ENCODE data around the gene PARP15.

The PARP15 gene

DNA sequence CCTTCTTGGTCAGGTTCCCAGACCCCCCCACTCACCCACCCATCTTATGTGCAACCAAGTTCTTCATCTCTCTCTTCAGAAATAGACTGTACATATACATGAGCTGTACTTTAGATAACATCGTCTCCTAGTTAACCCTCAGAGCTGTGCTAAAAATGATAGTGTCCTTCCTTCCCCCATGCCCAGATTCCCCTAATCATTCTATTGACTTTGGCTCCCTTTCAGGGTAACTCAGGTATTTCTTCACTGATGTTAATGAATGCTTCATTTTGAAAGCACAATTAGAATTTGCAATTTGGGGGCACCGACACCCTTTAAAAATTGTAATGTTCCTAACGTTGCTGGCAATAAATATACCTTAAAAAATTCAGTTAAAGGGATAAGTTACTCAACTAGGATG lies 24.3 kb upstream of the PARP15 start:
- Histone ChIP-seq H3K36me3 (ENCODE audit: low read length) (no peaks in the 10 kb centered on the region), H3K4me3 (ENCODE audit: insufficient read depth, low read length, poor library complexity, severe bottlenecking) (no peak overlapping the region), H3K79me2 (ENCODE audit: insufficient read depth, low read length) (no peaks in the 10 kb centered on the region), H3K4me2 (ENCODE audit: low read depth, low read length, poor library complexity, severe bottlenecking) (no peak overlapping the region), H3K9ac (ENCODE audit: low read length) (no peak overlapping the region), H3K9me3 (ENCODE audit: insufficient read depth, low read length) (no peaks in the 10 kb centered on the region), H3F3A (ENCODE audit: insufficient read depth) (no peaks in the 10 kb centered on the region), H4K20me1 (ENCODE audit: low read depth, low read length) (no peaks in the 10 kb centered on the region), H3K27me3 (ENCODE audit: low read length) (no peaks in the 10 kb centered on the region), H2AFZ (ENCODE audit: low read depth, low read length, severe bottlenecking) (no peak overlapping the region), H3K9me2 (replicated peaks; ENCODE audit: insufficient read depth, low read length) (no peaks in the 10 kb centered on the region), H3K27ac (ENCODE audit: low read depth, low read length) (no peak overlapping the region)
- TF ChIP-seq EZH2phosphoT487 (conservative IDR thresholded peaks at IDR 0.05; ENCODE audit: low read length) (no peak), CTCF (IDR thresholded peaks at IDR 0.05; ENCODE audit: insufficient read depth, low read length, poor library complexity, severe bottlenecking) (no peak)

- Histone ChIP-seq H2AFZ (ENCODE audit: low read depth, low read length, severe bottlenecking) (no peak overlapping the region), H3K9ac (ENCODE audit: low read length) (no peak overlapping the region), H3K36me3 (ENCODE audit: low read length) (no peaks in the 10 kb centered on the region), H4K20me1 (ENCODE audit: low read depth, low read length) (no peaks in the 10 kb centered on the region), H3K9me2 (replicated peaks; ENCODE audit: insufficient read depth, low read length) (no peaks in the 10 kb centered on the region), H3F3A (ENCODE audit: insufficient read depth) (no peaks in the 10 kb centered on the region), H3K27me3 (ENCODE audit: low read length) (no peaks in the 10 kb centered on the region), H3K27ac (ENCODE audit: low read depth, low read length) (no peak overlapping the region), H3K79me2 (ENCODE audit: insufficient read depth, low read length) (no peaks in the 10 kb centered on the region), H3K9me3 (ENCODE audit: insufficient read depth, low read length) (no peaks in the 10 kb centered on the region), H3K4me3 (ENCODE audit: insufficient read depth, low read length, poor library complexity, severe bottlenecking) (no peak overlapping the region), H3K4me2 (ENCODE audit: low read depth, low read length, poor library complexity, severe bottlenecking) (no peak overlapping the region)
- TF ChIP-seq CTCF (IDR thresholded peaks at IDR 0.05; ENCODE audit: insufficient read depth, low read length, poor library complexity, severe bottlenecking) (no peak), EZH2phosphoT487 (conservative IDR thresholded peaks at IDR 0.05; ENCODE audit: low read length) (no peak)
Measured at GRCh38 chr3:122555275-122556071, 22.0 kb upstream of the PARP15 start.

DNA sequence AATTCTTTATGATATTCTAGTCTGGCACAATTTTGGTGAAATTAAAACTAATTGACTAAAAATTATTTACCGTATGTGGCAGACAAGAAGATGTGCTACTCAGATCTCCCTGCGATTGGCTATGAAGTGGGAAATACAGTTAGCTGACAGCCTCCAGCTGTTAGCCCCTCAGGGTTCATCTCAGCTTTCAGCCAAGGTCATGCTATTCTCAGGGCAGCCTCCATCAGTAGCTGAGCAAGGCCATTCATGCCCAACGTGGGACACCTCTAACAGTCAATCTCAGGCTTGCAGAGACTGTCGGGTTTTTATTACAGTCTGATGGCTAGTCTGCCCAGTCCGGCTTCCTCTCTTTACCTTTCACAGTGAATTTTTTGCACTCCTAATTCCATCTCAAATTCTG lies 20.1 kb upstream of the PARP15 start:
- Histone ChIP-seq H3K9me3 (ENCODE audit: insufficient read depth, low read length) (no peaks in the 10 kb centered on the region), H3K9ac (ENCODE audit: low read length) (no peak overlapping the region), H3K36me3 (ENCODE audit: low read length) (no peaks in the 10 kb centered on the region), H4K20me1 (ENCODE audit: low read depth, low read length) (no peaks in the 10 kb centered on the region), H3K4me2 (ENCODE audit: low read depth, low read length, poor library complexity, severe bottlenecking) (no peak overlapping the region), H3K27me3 (ENCODE audit: low read length) (no peaks in the 10 kb centered on the region), H2AFZ (ENCODE audit: low read depth, low read length, severe bottlenecking) (no peak overlapping the region), H3K79me2 (ENCODE audit: insufficient read depth, low read length) (no peaks in the 10 kb centered on the region), H3F3A (ENCODE audit: insufficient read depth) (no peaks in the 10 kb centered on the region), H3K4me3 (ENCODE audit: insufficient read depth, low read length, poor library complexity, severe bottlenecking) (no peak overlapping the region), H3K27ac (ENCODE audit: low read depth, low read length) (no peak overlapping the region), H3K9me2 (replicated peaks; ENCODE audit: insufficient read depth, low read length) (no peaks in the 10 kb centered on the region)
- no peak for TF ChIP-seq CTCF (IDR thresholded peaks at IDR 0.05; ENCODE audit: insufficient read depth, low read length, poor library complexity, severe bottlenecking)

All from SU-DHL-6 (cell line).